Fibroblast of villous mesenchyme (primary cell): ENCODE results near the gene ZCWPW1. TPM values are rescaled to one million over a fixed set of nuclear protein-coding genes. Genes with fewer than 3 reads are reported as not detected.
A peak's percentile ranks its signal among the peaks of the same experiment; 100 is the strongest.

ENCODE experiments used
- DNase-seq: peaks from one replicate; pipeline ENCODE4 v3.0.0-alpha.2; 2010; ENCODE audit warnings: low read depth
- H3K4me3 ChIP-seq: 2 replicates; pipeline ENCODE4 v1.5.1; 2011; ENCODE audit warnings: low read depth, mild to moderate bottlenecking, low read length
- total RNA-seq: library from RNA; depleted of rRNA; stranded (reverse); fragments of >200 nt; gene quantifications from 2 replicates; pipeline ENCODE4 v1.2.3, GENCODE V29; 2012
- TF ChIP-seq, protein P1 (sequence below): IDR thresholded peaks from 2 replicates; pipeline ENCODE4 v1.5.1; 2012; ENCODE audit warnings: low read depth, mild to moderate bottlenecking, low read length; ENCODE audit not compliant: insufficient read depth

ZCWPW1 gene
- total RNA-seq, 1 donor, result 0.43 TPM

DNA sequence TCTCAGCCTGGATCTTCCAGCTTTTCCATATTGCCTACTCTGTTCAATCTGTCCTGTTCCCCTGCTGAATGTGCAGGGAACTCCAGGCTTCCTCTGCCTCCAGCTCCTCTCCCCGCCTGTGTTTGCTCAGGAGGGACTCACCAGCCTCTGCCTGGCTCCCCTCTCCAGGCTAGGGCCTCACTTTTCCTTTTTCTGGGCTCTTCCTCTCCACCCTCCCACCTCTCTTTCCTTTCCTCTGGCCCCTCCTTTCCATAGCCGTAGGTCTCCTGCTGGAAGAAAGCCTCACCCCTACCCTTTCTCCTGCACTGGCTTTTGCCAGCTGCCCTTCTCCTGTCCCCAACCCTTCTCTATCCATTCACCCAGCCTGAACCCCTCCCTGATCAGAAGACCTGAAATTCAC lies 30.3 kb downstream of the ZCWPW1 start:
- TF ChIP-seq, protein P1, sequence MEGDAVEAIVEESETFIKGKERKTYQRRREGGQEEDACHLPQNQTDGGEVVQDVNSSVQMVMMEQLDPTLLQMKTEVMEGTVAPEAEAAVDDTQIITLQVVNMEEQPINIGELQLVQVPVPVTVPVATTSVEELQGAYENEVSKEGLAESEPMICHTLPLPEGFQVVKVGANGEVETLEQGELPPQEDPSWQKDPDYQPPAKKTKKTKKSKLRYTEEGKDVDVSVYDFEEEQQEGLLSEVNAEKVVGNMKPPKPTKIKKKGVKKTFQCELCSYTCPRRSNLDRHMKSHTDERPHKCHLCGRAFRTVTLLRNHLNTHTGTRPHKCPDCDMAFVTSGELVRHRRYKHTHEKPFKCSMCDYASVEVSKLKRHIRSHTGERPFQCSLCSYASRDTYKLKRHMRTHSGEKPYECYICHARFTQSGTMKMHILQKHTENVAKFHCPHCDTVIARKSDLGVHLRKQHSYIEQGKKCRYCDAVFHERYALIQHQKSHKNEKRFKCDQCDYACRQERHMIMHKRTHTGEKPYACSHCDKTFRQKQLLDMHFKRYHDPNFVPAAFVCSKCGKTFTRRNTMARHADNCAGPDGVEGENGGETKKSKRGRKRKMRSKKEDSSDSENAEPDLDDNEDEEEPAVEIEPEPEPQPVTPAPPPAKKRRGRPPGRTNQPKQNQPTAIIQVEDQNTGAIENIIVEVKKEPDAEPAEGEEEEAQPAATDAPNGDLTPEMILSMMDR, result no peak
- no peak for DNase-seq
- H3K4me3 ChIP-seq, result no peak overlapping the region

- TF ChIP-seq, protein P1, result no peak
- no peak for DNase-seq
Observed at GRCh38 chr7:100397315-100398081, 31.0 kb downstream of the ZCWPW1 start.

GRCh38 chr7:100396421-100396982 lies 32.0 kb downstream of the ZCWPW1 start:
- no peak overlapping the region for H3K4me3 ChIP-seq
- TF ChIP-seq, protein P1, result no peak
- peak; percentile 56 for DNase-seq

More at GRCh38 chr7:100397315-100398081, 31.0 kb downstream of the ZCWPW1 start:
- no peak overlapping the region for H3K4me3 ChIP-seq

GRCh38 chr7:100394077-100394476 lies 34.4 kb downstream of the ZCWPW1 start:
- H3K4me3 ChIP-seq, result no peak overlapping the region
- TF ChIP-seq, protein P1, result no peak
- DNase-seq, result no peak

DNA sequence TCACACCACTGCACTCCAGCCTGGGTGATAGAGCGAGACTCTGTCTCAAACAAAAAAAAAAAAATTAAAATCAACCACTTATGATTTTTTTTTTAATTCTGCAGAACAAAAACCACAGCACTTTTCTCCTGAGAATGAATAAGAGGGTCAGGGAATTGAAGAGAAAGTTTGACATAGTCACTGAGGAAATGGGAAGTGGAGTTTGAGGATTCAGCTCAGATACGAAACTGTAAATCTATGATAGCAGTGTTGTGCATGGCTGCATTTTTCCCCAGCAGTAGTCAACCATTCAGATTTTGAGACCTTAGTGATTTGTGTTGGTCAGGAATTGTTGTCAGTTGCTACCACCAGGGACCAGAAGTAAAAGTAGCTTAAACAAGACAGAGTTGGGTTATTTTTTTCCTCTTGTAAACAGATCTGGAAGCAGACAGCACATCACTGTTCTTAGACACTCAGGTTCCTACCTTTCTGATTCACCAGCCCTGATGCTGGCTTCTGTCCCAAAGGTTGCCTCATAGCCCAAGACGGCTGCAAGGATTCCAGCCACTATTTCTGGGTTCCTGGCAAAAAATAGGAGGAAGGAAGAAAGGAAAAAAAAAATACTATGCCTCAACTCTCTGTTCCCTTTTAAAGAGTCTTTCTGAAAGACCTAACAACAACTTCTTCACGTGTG lies 35.1 kb downstream of the ZCWPW1 start:
- DNase-seq, result no peak
- TF ChIP-seq, protein P1, result no peak
- H3K4me3 ChIP-seq, result no peak overlapping the region

- H3K4me3 ChIP-seq, result no peak overlapping the region
- TF ChIP-seq, protein P1, result no peak
- no peak for DNase-seq
Observed at GRCh38 chr7:100390286-100391009, 38.1 kb downstream of the ZCWPW1 start.
